22Rv1 (cell line): ENCODE results near the gene RSAD2.

ENCODE experiments used
- H3K27ac ChIP-seq: fragments of 450-650 bp; 2 replicates; pipeline ENCODE4 v1.5.1; 2017
- ZFX ChIP-seq: fragments of 450-650 bp; IDR thresholded peaks from 2 replicates; pipeline ENCODE4 v1.6.1; 2017; ENCODE audit warnings: antibody characterized with exemption, borderline replicate concordance
- TF ChIP-seq, protein P1 (sequence below): fragments of 450-650 bp; IDR thresholded peaks from 2 replicates; pipeline ENCODE4 v1.5.1; 2017; ENCODE audit warnings: mild to moderate bottlenecking

The RSAD2 gene, protein sequence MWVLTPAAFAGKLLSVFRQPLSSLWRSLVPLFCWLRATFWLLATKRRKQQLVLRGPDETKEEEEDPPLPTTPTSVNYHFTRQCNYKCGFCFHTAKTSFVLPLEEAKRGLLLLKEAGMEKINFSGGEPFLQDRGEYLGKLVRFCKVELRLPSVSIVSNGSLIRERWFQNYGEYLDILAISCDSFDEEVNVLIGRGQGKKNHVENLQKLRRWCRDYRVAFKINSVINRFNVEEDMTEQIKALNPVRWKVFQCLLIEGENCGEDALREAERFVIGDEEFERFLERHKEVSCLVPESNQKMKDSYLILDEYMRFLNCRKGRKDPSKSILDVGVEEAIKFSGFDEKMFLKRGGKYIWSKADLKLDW

DNA sequence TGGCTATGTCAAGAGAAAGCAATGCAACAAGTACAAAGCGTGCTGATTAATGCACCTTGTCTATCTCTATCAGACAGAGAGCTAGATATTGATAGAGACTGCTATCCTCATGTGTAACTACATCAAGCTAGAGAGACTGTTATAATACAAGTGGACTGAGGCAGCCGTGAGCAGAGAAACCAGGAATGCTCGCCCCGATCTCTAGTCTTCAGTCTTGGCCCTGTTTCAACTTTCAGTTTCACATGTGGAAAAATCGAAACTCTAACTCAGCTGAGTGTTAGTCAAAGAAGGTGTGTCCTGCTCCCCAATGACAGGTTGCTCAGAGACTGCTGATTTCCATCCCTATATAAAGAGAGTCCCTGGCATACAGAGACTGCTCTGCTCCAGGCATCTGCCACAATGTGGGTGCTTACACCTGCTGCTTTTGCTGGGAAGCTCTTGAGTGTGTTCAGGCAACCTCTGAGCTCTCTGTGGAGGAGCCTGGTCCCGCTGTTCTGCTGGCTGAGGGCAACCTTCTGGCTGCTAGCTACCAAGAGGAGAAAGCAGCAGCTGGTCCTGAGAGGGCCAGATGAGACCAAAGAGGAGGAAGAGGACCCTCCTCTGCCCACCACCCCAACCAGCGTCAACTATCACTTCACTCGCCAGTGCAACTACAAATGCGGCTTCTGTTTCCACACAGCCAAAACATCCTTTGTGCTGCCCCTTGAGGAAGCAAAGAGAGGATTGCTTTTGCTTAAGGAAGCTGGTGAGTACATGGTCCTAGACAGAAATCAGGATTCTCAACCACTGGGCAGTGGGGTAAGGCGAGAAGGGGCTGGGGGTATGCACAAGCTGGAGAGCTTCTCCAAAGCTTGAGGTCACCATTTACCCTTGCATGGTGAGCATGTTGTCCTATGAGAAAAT, at the start of gene RSAD2:
RSAD2 (plus strand) TSS at position 376 of the 903 bp plus-strand sequence; CDS start at position 400, 24 bp downstream.
- no peak within 1 kb of the TSS for H3K27ac ChIP-seq

DNA sequence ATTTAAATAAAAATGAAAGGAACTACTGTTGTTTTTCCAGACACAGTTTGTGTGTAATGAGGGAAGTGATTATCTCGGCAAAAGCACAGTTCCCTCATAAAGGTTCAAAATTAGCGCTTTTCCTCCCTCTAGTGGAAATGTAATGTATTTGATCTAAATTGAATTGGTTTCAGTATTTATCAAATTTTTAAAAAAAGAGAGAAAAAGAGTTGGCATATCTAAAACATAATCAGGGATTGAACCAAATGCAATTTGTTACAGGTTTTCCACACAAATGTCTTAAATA, 49.3 kb upstream of the RSAD2 start:
- no peak overlapping the region for H3K27ac ChIP-seq
- TF ChIP-seq, protein P1, sequence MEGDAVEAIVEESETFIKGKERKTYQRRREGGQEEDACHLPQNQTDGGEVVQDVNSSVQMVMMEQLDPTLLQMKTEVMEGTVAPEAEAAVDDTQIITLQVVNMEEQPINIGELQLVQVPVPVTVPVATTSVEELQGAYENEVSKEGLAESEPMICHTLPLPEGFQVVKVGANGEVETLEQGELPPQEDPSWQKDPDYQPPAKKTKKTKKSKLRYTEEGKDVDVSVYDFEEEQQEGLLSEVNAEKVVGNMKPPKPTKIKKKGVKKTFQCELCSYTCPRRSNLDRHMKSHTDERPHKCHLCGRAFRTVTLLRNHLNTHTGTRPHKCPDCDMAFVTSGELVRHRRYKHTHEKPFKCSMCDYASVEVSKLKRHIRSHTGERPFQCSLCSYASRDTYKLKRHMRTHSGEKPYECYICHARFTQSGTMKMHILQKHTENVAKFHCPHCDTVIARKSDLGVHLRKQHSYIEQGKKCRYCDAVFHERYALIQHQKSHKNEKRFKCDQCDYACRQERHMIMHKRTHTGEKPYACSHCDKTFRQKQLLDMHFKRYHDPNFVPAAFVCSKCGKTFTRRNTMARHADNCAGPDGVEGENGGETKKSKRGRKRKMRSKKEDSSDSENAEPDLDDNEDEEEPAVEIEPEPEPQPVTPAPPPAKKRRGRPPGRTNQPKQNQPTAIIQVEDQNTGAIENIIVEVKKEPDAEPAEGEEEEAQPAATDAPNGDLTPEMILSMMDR: peak; percentile 51
- no peak for TF ChIP-seq ZFX

More for the DNA sequence above, at the start of gene RSAD2:
- TF ChIP-seq, protein P1: no peak
- no peak for TF ChIP-seq ZFX

DNA sequence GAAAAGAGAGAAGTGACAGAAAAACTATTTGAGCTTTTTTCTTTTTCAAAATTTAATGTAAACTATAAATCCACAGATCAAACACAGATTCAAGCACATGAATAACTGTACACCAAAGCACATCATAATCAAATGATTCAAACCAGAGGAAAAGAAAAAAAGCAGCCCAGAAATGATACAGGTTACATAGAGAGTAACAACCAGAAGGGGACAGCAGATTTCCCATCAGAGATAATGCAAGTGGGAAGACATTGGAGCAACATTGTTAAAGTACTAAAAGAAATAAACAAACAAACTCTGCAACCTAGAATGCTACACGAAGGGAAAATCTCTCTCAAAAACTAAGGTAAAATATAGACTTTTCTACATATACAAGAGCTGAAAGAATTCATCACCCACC, 46.3 kb upstream of the RSAD2 start:
- no peak overlapping the region for H3K27ac ChIP-seq
- no peak for TF ChIP-seq ZFX
- TF ChIP-seq, protein P1: no peak

DNA sequence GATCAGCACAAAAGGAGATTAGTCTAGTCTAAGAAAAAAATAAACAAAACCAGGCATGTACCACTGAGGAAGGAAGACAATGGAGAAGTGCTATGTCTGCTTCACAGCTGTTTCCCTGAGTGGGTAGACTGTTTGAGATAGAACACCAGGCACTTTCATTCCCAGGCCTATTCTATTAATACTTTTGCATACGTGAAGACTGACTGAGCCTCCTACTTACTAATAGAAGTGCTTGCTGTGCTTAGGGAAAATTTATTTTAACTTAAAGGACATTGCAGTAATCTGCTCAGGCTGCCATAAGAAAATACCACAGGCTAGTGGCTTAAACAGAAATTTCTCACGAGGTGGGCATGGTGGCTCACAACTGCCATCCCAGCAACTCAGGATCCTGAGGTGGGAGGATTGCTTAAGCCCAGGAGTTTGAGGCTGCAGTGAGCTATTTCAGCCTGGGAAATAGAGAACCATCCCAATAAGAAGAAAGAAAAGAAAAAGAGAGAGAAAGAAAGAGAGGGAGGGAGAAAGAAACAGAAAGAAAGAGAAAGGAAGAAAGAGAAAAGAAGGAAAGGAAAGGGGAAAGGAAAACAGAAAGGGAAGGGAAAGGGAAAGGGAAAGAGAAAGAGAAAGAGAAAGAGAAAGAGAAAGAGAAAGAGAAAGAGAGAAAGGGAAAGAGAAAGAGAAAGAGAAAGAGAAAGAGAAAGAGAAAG, 44.8 kb upstream of the RSAD2 start:
- no peak overlapping the region for H3K27ac ChIP-seq
- TF ChIP-seq, protein P1: no peak
- TF ChIP-seq ZFX: no peak

DNA sequence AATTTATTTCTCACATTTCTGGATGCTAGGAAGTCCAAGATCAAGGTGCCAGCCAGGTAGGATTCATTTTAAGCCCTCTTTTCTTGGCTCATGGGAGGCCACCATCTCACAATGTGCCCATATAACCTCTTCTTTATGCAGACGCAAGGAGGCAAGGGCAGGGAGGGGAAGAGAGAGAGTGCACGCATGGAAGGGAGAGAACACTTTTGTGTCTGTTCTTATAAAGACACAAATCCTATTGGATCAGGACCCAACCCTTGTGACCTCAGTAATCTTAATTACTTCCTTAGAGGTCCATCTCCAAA, 44.3 kb upstream of the RSAD2 start:
- TF ChIP-seq, protein P1: no peak
- TF ChIP-seq ZFX: no peak
- no peak overlapping the region for H3K27ac ChIP-seq

DNA sequence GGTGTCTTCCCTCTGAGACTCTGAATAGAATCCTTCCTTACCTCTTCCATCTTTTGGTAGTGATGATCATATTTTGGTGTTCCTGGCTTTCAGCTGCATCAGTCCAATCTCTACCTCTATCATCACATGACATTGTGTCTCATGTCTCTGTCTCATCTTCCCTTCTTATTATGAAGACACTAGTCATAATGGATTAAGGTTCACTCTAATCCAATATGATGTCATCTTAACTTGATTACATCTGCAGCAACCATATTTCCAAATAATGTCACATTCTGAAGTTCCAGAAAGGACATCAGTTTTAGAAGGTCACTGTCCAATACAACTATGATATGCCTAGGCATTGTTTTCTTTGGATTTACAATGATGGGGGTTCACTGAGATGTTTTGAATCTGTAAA, 43.4 kb upstream of the RSAD2 start:
- no peak overlapping the region for H3K27ac ChIP-seq
- TF ChIP-seq, protein P1: no peak
- TF ChIP-seq ZFX: no peak

DNA sequence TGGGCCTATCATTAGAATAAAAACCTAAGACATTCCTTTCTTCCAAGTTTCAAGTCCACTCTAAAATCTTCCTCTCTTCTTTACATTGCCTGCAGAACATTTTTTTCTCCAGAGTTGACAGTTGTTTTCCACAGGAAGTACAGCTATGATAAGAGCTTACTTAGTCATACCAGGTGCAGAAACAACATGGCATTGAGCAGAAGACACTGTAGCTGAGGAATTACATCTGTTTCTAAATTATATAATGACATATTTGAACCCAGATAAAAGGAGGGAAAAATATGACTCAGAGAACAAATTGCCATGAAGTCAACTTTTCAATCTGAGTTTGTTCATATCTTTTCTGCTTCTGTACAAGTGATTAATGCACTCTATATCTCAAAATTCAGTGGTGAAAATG, 42.1 kb upstream of the RSAD2 start:
- H3K27ac ChIP-seq: no peak overlapping the region
- no peak for TF ChIP-seq ZFX
- TF ChIP-seq, protein P1: no peak
